GM10248 (cell line): ENCODE results near the gene TYRO3.
"Not testable (repeated sequence)": the region's sequence is repeated elsewhere in the genome, so short reads cannot be mapped to it uniquely, and the experiment has no call there.

Experiments used
- CTCF ChIA-PET: fragments of 300-600 bp; sonication (Branson Sonifier 250); formaldehyde crosslinking; extraction: SDS; loops from one replicate; lab custom pipeline; 2021; ENCODE audit warnings: antibody characterized with exemption; lab: Yijun Ruan, JAX
- POLR2A ChIA-PET: fragments of 350-650 bp; sonication (Branson Sonifier 250); formaldehyde crosslinking; extraction: SDS; loops from one replicate; lab custom pipeline; 2020; ENCODE audit warnings: antibody characterized with exemption; lab: Yijun Ruan, JAX
- DNase-seq: peaks from one replicate; pipeline ENCODE4 v3.0.0; 2012; ENCODE audit errors: extremely low spot score
- TF ChIP-seq, protein P1 (sequence below): IDR thresholded peaks from 2 replicates; pipeline ENCODE4 v1.5.1; 2012; ENCODE audit warnings: mild to moderate bottlenecking, low read depth; ENCODE audit errors: extremely low read depth, missing control alignments, control extremely low read depth

Gene TYRO3

DNA sequence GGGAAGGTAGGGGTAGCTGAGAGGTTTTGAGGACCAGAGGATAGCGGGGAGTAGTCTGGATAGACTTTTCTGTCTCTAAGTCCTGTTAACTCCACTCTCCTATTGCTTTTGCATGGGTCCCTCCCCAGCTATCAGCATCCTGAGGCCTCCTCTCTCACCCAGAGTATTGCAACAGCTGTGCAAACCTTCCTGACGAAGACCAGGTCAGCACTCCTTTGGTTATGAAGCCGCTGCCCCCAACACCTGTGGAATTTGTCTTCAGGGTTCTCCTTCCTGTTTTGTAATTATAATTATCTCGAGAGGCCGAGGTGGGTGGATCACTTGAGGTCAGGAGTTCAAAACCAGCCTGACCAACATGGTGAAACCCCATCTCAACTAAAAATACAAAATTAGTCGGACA is 24.8 kb downstream of the TYRO3 start:
- CTCF ChIA-PET = no interaction called here
- TF ChIP-seq, protein P1, sequence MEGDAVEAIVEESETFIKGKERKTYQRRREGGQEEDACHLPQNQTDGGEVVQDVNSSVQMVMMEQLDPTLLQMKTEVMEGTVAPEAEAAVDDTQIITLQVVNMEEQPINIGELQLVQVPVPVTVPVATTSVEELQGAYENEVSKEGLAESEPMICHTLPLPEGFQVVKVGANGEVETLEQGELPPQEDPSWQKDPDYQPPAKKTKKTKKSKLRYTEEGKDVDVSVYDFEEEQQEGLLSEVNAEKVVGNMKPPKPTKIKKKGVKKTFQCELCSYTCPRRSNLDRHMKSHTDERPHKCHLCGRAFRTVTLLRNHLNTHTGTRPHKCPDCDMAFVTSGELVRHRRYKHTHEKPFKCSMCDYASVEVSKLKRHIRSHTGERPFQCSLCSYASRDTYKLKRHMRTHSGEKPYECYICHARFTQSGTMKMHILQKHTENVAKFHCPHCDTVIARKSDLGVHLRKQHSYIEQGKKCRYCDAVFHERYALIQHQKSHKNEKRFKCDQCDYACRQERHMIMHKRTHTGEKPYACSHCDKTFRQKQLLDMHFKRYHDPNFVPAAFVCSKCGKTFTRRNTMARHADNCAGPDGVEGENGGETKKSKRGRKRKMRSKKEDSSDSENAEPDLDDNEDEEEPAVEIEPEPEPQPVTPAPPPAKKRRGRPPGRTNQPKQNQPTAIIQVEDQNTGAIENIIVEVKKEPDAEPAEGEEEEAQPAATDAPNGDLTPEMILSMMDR = no peak
- POLR2A ChIA-PET = no interaction called here
- DNase-seq = no peak

DNA sequence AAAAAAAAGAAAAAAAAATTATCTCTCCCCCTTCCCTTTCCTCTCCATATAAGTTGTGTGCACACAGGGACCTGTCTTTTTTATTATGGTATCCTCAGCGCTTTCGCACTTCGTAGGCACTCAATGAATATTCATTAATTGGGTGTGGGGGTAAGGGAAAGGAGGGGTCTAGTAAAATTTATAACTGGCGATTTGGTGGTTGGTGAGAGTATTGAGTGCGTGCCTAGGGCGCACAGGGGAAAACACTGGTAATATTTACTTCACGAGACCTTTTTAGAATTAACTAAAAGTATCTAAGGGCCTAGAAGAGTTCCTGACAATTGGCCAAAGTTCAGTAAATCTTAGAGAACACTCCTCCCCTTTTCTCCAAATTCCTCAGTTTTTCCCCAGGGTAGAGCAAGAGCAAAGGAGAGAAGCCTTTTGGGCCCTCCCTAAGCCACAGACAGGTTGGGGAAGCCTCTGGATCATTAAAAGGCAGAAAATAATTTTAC is 25.7 kb downstream of the TYRO3 start:
- CTCF ChIA-PET = interaction anchor here (0.8 to 2.2 kb wide), 5 partner anchors 9 to 154 kb away, joined by 3 to 7 read pairs (median 4); no protein-coding TSS in a partner anchor
- POLR2A ChIA-PET = no interaction called here
- no peak for DNase-seq
- TF ChIP-seq, protein P1 = no peak

DNA sequence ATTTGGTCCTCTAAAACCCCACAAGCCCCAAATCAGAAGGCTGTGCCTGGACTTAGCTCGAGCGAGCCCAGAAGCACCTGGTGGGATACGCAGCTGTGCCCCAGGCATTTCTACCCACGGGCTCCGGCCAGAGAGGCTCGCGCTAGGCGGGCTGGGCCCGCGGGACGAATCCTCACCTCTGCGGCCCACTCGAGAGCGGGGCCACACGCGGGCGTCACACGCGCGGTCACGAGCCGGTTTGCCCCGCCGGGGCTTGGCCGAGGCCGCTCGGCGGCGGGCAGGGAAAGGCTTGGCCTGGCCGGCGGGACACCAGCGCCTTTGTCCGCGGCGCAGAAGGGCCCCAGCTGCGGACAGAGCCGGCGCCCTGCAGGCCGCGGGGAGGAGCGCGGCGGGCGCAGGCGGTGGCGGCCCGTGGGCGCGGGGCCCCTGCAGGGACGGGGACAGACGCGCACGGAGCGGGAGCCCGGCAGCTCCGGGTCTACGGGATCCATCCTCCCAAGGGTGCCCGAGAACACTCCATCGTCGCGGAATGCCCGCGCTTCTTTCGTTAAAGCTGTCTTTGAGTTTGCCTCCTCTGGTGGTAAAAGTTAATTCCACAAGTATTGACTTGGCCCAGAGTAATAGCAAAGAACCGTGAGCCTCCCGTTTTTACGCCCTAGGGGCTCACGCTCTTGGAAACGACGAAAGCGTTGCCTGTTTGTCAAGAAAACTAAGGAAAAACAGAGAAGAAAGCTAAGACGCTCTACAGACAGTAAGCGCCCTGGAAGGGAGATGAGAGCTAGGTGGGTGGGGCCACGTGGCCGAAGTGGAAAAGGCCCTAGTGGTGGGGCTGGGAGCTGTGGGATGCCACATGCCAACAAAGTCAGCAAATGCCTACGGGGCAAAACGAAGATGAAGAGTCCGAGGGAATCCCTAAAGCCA is 26.4 kb downstream of the TYRO3 start:
- ChIA-PET CTCF (interaction anchor here (0.7 to 2.2 kb wide), 10 partner anchors 9 to 285 kb away, joined by 3 to 7 read pairs (median 4); no protein-coding TSS in a partner anchor), POLR2A (no interaction called here)
- no peak for DNase-seq
- TF ChIP-seq, protein P1 = no peak

DNA sequence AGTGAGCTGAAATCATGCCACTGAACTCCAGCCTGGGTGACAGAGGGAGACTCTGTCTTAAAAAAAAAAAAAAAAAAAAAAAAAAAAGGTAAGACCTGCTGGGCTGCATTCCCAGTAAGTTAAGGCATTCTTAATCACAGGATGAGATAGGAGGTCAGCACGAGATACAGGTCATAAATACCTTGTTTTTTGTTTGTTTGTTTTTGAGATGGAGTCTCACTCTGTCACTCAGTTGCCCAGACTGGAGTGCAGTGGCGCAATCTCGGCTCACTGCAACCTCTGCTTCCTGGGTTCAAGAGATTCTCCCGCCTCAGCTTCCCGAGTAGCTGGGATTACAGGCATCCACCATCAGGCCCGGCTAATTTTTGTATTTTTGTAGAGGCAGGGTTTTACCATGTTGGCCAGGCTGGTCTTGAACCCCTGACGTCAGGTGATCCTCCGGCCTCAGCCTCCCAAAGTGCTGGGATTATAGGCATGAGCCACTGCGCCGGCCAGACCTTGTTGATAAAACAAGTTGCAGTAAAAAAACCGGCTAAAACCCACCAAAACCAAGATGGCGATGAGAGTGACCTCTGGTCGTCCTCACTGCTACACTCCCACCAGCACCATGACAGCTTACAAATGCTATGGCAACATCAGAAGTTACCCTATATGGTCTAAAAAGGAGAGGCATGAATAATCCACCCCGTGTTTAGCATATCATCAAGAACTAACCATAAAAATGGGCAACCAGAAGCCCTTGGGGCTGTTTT is 27.7 kb downstream of the TYRO3 start:
- DNase-seq, POLR2A ChIA-PET: not testable (repeated sequence)
- CTCF ChIA-PET = interaction anchor here (1.6 to 2.2 kb wide), 3 partner anchors 9 to 17 kb away, joined by 7 to 9 read pairs (median 7); no protein-coding TSS in a partner anchor

DNA sequence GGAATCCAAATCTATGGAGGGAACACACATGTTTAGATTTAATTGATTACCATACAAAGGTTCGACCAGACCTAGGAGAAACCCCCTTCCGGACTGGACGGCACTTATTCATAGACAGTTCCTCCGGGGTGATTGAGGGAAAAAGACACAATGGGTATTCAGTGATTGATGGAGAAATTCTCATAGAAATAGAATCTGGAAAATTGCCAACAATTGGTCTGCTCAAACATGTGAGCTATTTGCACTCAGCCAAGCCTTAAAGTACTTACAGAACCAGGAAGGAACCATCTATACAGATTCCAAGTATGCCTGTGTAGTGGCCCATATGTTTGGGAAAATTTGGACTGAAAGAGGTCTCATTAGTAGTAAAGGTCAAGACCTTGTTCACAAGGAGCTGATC is 30.0 kb downstream of the TYRO3 start:
- POLR2A ChIA-PET, DNase-seq, CTCF ChIA-PET: not testable (repeated sequence)

DNA sequence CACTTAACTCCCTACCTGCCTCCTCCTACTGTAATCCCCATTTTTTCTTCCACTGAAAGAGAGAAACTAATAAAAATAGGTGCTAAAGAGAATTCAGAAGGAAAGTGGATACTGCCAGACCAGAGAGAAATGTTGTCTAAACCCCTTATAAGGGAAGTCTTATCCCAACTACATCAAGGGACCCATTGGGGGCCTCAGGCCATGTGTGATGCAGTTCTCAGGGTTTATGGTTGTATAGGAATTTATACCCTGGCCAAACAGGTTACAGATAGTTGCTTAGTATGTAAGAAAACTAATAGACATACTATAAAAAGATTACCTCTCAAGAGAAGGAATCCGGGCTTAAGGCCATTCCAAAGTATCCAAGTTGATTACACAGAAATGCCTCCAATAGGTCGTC is 30.6 kb downstream of the TYRO3 start:
- DNase-seq, POLR2A ChIA-PET, CTCF ChIA-PET: not testable (repeated sequence)

DNA sequence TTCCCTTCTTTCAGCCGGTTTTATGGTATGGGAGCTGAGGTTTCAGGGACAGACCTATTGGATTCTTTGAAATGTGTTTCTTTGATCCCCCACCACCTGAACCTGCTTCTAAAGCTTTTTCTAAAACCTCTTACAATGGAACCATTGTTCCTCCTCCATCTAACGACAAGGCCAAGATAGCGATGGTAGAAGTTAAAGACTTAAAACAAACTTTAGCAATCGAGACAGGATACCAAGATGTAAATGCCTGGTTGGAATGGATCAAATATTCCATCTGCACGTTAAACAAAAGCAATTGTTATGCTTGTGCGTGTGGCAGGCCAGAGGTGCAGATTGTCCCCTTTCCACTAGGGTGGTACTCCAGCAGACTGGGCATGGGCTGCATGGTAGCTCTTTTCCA is 32.2 kb downstream of the TYRO3 start:
- CTCF ChIA-PET = interaction anchor here (0.9 to 3.1 kb wide), 3 partner anchors 14 to 125 kb away, joined by 3 to 18 read pairs (median 3); no protein-coding TSS in a partner anchor
- POLR2A ChIA-PET, DNase-seq: not testable (repeated sequence)

DNA sequence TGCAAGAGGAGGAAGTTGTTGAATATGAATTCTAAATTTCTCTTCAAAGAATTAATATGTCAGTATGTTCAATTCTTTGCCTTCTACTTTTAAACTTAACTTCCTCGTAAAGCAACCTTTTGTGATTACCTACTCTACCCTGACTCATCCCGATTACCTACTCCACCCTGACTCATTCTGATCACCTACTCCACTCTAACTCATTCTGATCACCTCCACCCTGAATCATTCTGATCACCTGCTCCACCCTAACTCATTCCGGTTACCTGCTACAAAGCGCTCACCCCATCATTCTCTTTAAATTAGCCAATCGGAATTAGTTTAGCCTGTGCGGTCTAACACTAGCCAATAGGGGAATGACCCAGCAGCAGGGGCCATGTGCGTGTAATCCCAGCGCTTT is 33.7 kb downstream of the TYRO3 start:
- POLR2A ChIA-PET, DNase-seq: not testable (repeated sequence)
- CTCF ChIA-PET = interaction anchor here (3.1 to 3.2 kb wide), 2 partner anchors 11 to 12 kb away, joined by 12 to 18 read pairs; no protein-coding TSS in a partner anchor
